Measurements from ENCODE around the gene KCNJ15. TPM values are rescaled to one million over a fixed set of nuclear protein-coding genes. Genes with fewer than 3 reads are reported as not detected.

KCNJ15 gene
- total and polyA plus RNA-seq, 2 of the 8 experiments (the other 6 are each of a cell fraction or from before 2014, with no cell fraction given), result under 0.01 TPM; not detected in 1

DNA sequence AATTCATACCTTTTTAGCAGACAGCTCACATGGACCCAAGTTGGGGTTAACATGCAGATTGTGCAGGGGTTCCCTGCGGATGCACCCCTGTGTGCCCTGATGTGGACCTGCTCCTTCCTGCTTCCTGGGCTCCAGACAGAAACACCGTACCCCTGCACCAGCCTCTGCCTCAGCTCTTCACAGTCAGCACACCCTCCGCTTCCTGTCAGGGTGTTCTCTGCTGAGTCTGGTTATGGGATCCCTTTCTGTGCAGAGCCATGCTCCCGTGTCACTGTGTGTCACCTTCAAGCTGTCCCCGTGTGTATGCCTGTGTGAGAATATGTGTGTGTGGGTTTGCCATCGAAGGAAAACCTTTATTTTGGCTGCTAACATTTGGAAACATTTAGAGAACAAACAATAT, 48.7 kb upstream of the KCNJ15 start:
- no peak overlapping the region for H3K56ac ChIP-seq (replicated peaks; ENCODE audit: insufficient read length, low read depth, low read length)
- no peaks in the 10 kb centered on the region for H3K79me1 ChIP-seq (ENCODE audit: low read depth, low read length)
- H3K9me3 ChIP-seq (ENCODE audit: insufficient read depth in 2 of 2, low read depth in 1 of 2, low read length in 1 of 2), result peaks cover 0 to 13% of the 10 kb centered on the region in 2 experiments; a peak in 2 of 4 replicates
- no peak for DNase-seq (ENCODE audit: low read depth in 1 of 2, low spot score in 2 of 2)
- no peak overlapping the region for H2BK5ac ChIP-seq (ENCODE audit: low read depth, low read length)
- no peaks in the 10 kb centered on the region; a peak in 2 of 8 replicates for H3K36me3 ChIP-seq (ENCODE audit: control insufficient read depth in 2 of 4, insufficient read depth in 4 of 4, low read length in 3 of 4)
- no peak overlapping the region for H3K4me3 ChIP-seq (ENCODE audit: extremely low read depth in 1 of 4, insufficient read depth in 2 of 4, low read depth in 3 of 4, low read length in 4 of 4)
- H2AFZ ChIP-seq (ENCODE audit: low read length), result 0 out of 2 replicates have a peak overlapping the region, but pooled peaks have one; percentile 20
- no peaks in the 10 kb centered on the region for H4K20me1 ChIP-seq (replicated peaks in 1 of 2; ENCODE audit: control insufficient read depth in 1 of 2, insufficient read depth in 2 of 2, low read length in 2 of 2)
- H4K5ac ChIP-seq (ENCODE audit: insufficient read length, low read depth, low read length), result no peak overlapping the region
- H3K4me2 ChIP-seq (ENCODE audit: insufficient read depth in 1 of 2, low read depth in 2 of 2, low read length in 2 of 2), result no peak overlapping the region
- H2AK5ac ChIP-seq (ENCODE audit: low read depth, low read length), result no peak overlapping the region
- CTCF ChIA-PET (ENCODE audit: partially characterized antibody), result interaction anchor here (1.6 to 5.2 kb wide), 3 partner anchors 11 to 148 kb away, joined by 4 to 31 read pairs (median 5); no protein-coding TSS in a partner anchor
- WGBS, 2 experiments (ENCODE audit: extremely low coverage in 1 of 2, insufficient coverage in 1 of 2, insufficient read length in 1 of 2, insufficient replicate concordance in 2 of 2, low coverage in 1 of 2, low lambda C conversion rate in 2 of 2, missing lambda C conversion rate in 1 of 2), result 91% methylated on average over 6 of the region's 6 CpGs; no CpG with 5 or more reads in 1 of the 2 experiments
- FAIRE-seq, result no peak
- H3K18ac ChIP-seq (ENCODE audit: extremely low read depth, low read length), result no peak overlapping the region
- H4K91ac ChIP-seq (replicated peaks; ENCODE audit: insufficient read length, low read length), result no peak overlapping the region
- H3K14ac ChIP-seq (ENCODE audit: insufficient read length), result no peak overlapping the region
- TF ChIP-seq SUZ12 (IDR thresholded peaks at IDR 0.05; ENCODE audit: low read length), result no peak
- TF ChIP-seq SIRT6 (IDR thresholded peaks at IDR 0.05; ENCODE audit: low read length), result no peak
- H3K27me3 ChIP-seq (replicated peaks in 1 of 4; ENCODE audit: control insufficient read depth in 3 of 4, extremely low read depth in 1 of 4, insufficient read depth in 3 of 4, low read length in 3 of 4), result no peaks in the 10 kb centered on the region
- H3K27ac ChIP-seq (ENCODE audit: low read depth, low read length), result no peak overlapping the region
- no peak overlapping the region for H2BK12ac ChIP-seq (ENCODE audit: low read depth, low read length)
- no peak overlapping the region for H2BK120ac ChIP-seq (replicated peaks; ENCODE audit: low read depth, low read length)
- POLR2A ChIA-PET (ENCODE audit: partially characterized antibody), result no interaction called here
- no peaks in the 10 kb centered on the region for H3K79me2 ChIP-seq (ENCODE audit: control insufficient read depth in 1 of 2, insufficient read depth in 2 of 2, low read length in 2 of 2)
- no peak overlapping the region for H4K8ac ChIP-seq (ENCODE audit: extremely low read depth, insufficient read depth, low read length)
- H2BK15ac ChIP-seq (ENCODE audit: low read length), result no peak overlapping the region
- H3K4me1 ChIP-seq (replicated peaks in 1 of 4; ENCODE audit: control insufficient read depth in 3 of 4, insufficient read depth in 4 of 4, low read length in 3 of 4), result no peaks in the 10 kb centered on the region
- no peaks in the 10 kb centered on the region for H3K23me2 ChIP-seq (ENCODE audit: low read depth, low read length)
- H3K4ac ChIP-seq (replicated peaks; ENCODE audit: insufficient read length, low read depth, low read length), result no peak overlapping the region
- H2BK20ac ChIP-seq (ENCODE audit: low read length), result no peak overlapping the region
- no peak overlapping the region for H3K23ac ChIP-seq (ENCODE audit: insufficient read length)
- no peak overlapping the region for H3K9ac ChIP-seq (replicated peaks in 1 of 4; ENCODE audit: extremely low read depth in 1 of 4, low read depth in 3 of 4, low read length in 3 of 4)

Measured in H1 (cell line).